Liver (tissue), 9 donors: ENCODE results near the gene CLEC17A. TPM values are rescaled to one million over a fixed set of nuclear protein-coding genes. Genes with fewer than 3 reads are reported as not detected.

ENCODE experiments used
- DNase-seq: peaks from one replicate; pipeline ENCODE4 v3.0.0-alpha.2; 2017; ENCODE audit warnings: low spot score
- H3K27ac ChIP-seq, 2 donors: one replicate each; pipeline ENCODE4 v1.7.0; 2013; ENCODE audit warnings: inconsistent platforms in 2 of 2, low read length in 2 of 2, control low read depth in 1 of 2, low read depth in 1 of 2, mild to moderate bottlenecking in 1 of 2
- H3K27me3 ChIP-seq, 4 donors: one replicate each; pipeline versions ENCODE4 v1.6.1 to v1.7.0; 2013; ENCODE audit warnings: low read length in 3 of 4, inconsistent platforms in 1 of 4, mild to moderate bottlenecking in 1 of 4, moderate library complexity in 1 of 4; ENCODE audit not compliant: control insufficient read depth in 4 of 4, insufficient read depth in 4 of 4
- H3K36me3 ChIP-seq, 4 donors: one replicate each; pipeline versions ENCODE4 v1.6.1 to v1.7.0; 2013; ENCODE audit warnings: low read length in 3 of 4, mild to moderate bottlenecking in 3 of 4, low read depth in 1 of 4, moderate library complexity in 1 of 4; ENCODE audit not compliant: control insufficient read depth in 4 of 4, insufficient read depth in 3 of 4
- H3K4me1 ChIP-seq, 4 donors: one replicate each; pipeline versions ENCODE4 v1.6.1 to v1.7.0; 2013; ENCODE audit warnings: low read length in 3 of 4, mild to moderate bottlenecking in 3 of 4, moderate library complexity in 1 of 4; ENCODE audit not compliant: control insufficient read depth in 4 of 4, insufficient read depth in 4 of 4
- H3K4me3 ChIP-seq, 3 donors: one replicate each; pipeline versions ENCODE4 v1.6.1 to v1.7.0; 2013; ENCODE audit warnings: low read length in 3 of 3, control low read depth in 1 of 3, low read depth in 1 of 3, mild to moderate bottlenecking in 1 of 3
- H3K9ac ChIP-seq, 2 donors: one replicate each; pipeline ENCODE4 v1.7.0; 2013; ENCODE audit warnings: low read length in 2 of 2, mild to moderate bottlenecking in 2 of 2, moderate library complexity in 2 of 2, control low read depth in 1 of 2, low read depth in 1 of 2
- H3K9me3 ChIP-seq, 4 donors: one replicate each; pipeline versions ENCODE4 v1.6.1 to v1.7.0; 2013; ENCODE audit warnings: low read length in 3 of 4; ENCODE audit not compliant: control insufficient read depth in 4 of 4
- FOXA2 ChIP-seq: IDR thresholded peaks from 2 replicates; pipeline ENCODE4 v1.6.1; 2016; ENCODE audit warnings: antibody characterized with exemption
- GABPA ChIP-seq, 2 donors: IDR thresholded peaks in 1 of 2; conservative IDR thresholded peaks in 1 of 2; 2 replicates each; pipeline ENCODE4 v1.6.1; 2016; ENCODE audit warnings: antibody characterized with exemption in 2 of 2, mild to moderate bottlenecking in 1 of 2, moderate library complexity in 1 of 2
- HNF4A ChIP-seq, 2 donors: conservative IDR thresholded peaks; 2 replicates each; pipeline ENCODE4 v1.6.1; 2016; ENCODE audit warnings: antibody characterized with exemption in 2 of 2, mild to moderate bottlenecking in 2 of 2
- JUND ChIP-seq, 2 donors: IDR thresholded peaks; 2 replicates each; pipeline ENCODE4 v1.6.1; 2016; ENCODE audit warnings: antibody characterized with exemption in 2 of 2
- MAX ChIP-seq: IDR thresholded peaks from 2 replicates; pipeline ENCODE4 v1.6.1; 2016; ENCODE audit warnings: antibody characterized with exemption
- NR2F2 ChIP-seq: IDR thresholded peaks from 2 replicates; pipeline ENCODE4 v1.6.1; 2016; ENCODE audit warnings: antibody characterized with exemption
- RAD21 ChIP-seq, 2 donors: IDR thresholded peaks; 2 replicates each; pipeline ENCODE4 v1.6.1; 2016; ENCODE audit warnings: antibody characterized with exemption in 2 of 2, mild to moderate bottlenecking in 2 of 2
- REST ChIP-seq: IDR thresholded peaks from 2 replicates; pipeline ENCODE4 v1.6.1; 2016; ENCODE audit warnings: antibody characterized with exemption, mild to moderate bottlenecking
- RXRA ChIP-seq, 2 donors: IDR thresholded peaks; 2 replicates each; pipeline ENCODE4 v1.6.1; 2017 to 2018; ENCODE audit warnings: antibody characterized with exemption in 2 of 2, mild to moderate bottlenecking in 1 of 2
- TAF1 ChIP-seq: conservative IDR thresholded peaks from 2 replicates; pipeline ENCODE4 v1.6.1; 2016; ENCODE audit warnings: antibody characterized with exemption, mild to moderate bottlenecking
- YY1 ChIP-seq: IDR thresholded peaks from 2 replicates; pipeline ENCODE4 v1.6.1; 2016; ENCODE audit warnings: antibody characterized with exemption, mild to moderate bottlenecking
- WGBS: extraction: QIAGEN DNeasy Blood & Tissue Kit; methylation state at CpG from one replicate; pipeline ENCODE4 v1.1.7; 2013; 5-methylcytosine and 5-hydroxymethylcytosine counted together
- polyA plus RNA-seq, 2 donors: library from polyadenylated mRNA; stranded (reverse) in 1 of 2; unstranded in 1 of 2; fragments of 200-250 nt in 1 of 2; fragments of >200 nt in 1 of 2; fragmentation: Nextera tagmentation in 1 of 2; extraction: Ambion mirVana in 1 of 2; gene quantifications; one replicate each; pipeline versions ENCODE4 v1.2.1 to v1.2.3, GENCODE V29; 2013 to 2015
- total RNA-seq, 2 donors: library from RNA; depleted of rRNA; stranded (reverse); fragments of >200 nt; gene quantifications; one replicate each; pipeline ENCODE4 v1.2.3, GENCODE V29; 2014
- TF ChIP-seq, protein P1 (sequence below): fragments of 150-350 bp; IDR thresholded peaks from 2 replicates; pipeline ENCODE4 v1.5.1; 2017; ENCODE audit warnings: improper control_type of control experiment, low read depth, low read length; ENCODE audit not compliant: missing input control
- TF ChIP-seq, protein P2 (sequence below): IDR thresholded peaks from 2 replicates; pipeline ENCODE4 v1.6.1; 2016; ENCODE audit warnings: antibody characterized with exemption
- donor health status: healthy.
- donor health status: healthy.
- donor health status: healthy.
- donor health status: healthy.
- donor health status: healthy.

CLEC17A gene
- total and polyA plus RNA-seq, 4 donors = 0.22 to 0.28 TPM; not detected in 2

DNA sequence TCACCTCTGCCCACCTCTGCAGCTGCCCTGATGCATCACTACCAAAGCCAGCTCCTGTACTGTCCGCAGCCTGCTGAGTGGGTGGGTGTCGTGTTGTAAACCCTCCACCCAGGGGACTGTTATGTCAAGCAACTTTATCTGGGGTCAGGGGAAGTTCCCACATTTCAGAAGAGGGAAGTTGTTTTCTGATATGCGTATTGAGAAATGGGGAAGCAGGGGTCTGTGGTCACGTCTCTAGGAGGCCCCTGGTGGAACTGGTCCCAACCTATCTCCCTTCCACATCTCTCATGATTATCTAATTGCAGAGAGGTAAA, 31.2 kb downstream of the CLEC17A start (continued):
- TF ChIP-seq, protein P1, sequence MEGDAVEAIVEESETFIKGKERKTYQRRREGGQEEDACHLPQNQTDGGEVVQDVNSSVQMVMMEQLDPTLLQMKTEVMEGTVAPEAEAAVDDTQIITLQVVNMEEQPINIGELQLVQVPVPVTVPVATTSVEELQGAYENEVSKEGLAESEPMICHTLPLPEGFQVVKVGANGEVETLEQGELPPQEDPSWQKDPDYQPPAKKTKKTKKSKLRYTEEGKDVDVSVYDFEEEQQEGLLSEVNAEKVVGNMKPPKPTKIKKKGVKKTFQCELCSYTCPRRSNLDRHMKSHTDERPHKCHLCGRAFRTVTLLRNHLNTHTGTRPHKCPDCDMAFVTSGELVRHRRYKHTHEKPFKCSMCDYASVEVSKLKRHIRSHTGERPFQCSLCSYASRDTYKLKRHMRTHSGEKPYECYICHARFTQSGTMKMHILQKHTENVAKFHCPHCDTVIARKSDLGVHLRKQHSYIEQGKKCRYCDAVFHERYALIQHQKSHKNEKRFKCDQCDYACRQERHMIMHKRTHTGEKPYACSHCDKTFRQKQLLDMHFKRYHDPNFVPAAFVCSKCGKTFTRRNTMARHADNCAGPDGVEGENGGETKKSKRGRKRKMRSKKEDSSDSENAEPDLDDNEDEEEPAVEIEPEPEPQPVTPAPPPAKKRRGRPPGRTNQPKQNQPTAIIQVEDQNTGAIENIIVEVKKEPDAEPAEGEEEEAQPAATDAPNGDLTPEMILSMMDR = no peak
- no peak for TF ChIP-seq YY1
- TF ChIP-seq RAD21 (IDR thresholded peaks at IDR 0.05) = no peak
- TF ChIP-seq FOXA2 = no peak
- TF ChIP-seq TAF1 = no peak

GRCh38 chr19:14615623-14616022, 32.7 kb downstream of the CLEC17A start:
- WGBS = 84% methylated on average over 8 of the region's 8 CpGs
- DNase-seq = no peak
- Histone ChIP-seq H3K36me3 (no peaks in the 10 kb centered on the region), H3K4me1 (no peaks in the 10 kb centered on the region), H3K27ac (no peak overlapping the region), H3K9ac (no peak overlapping the region), H3K9me3 (peaks cover 2 to 14% (median 4%) of the 10 kb centered on the region in 4 donors), H3K27me3 (no peaks in the 10 kb centered on the region), H3K4me3 (no peak overlapping the region)
- TF ChIP-seq, protein P2, sequence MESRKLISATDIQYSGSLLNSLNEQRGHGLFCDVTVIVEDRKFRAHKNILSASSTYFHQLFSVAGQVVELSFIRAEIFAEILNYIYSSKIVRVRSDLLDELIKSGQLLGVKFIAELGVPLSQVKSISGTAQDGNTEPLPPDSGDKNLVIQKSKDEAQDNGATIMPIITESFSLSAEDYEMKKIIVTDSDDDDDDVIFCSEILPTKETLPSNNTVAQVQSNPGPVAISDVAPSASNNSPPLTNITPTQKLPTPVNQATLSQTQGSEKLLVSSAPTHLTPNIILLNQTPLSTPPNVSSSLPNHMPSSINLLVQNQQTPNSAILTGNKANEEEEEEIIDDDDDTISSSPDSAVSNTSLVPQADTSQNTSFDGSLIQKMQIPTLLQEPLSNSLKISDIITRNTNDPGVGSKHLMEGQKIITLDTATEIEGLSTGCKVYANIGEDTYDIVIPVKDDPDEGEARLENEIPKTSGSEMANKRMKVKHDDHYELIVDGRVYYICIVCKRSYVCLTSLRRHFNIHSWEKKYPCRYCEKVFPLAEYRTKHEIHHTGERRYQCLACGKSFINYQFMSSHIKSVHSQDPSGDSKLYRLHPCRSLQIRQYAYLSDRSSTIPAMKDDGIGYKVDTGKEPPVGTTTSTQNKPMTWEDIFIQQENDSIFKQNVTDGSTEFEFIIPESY = no peak
- TF ChIP-seq GABPA (IDR thresholded peaks at IDR 0.05 in 1 of 2, conservative IDR thresholded peaks at IDR 0.05 in 1 of 2) (no peak), REST (no peak), MAX (no peak)
- TF ChIP-seq, protein P1 = no peak

DNA sequence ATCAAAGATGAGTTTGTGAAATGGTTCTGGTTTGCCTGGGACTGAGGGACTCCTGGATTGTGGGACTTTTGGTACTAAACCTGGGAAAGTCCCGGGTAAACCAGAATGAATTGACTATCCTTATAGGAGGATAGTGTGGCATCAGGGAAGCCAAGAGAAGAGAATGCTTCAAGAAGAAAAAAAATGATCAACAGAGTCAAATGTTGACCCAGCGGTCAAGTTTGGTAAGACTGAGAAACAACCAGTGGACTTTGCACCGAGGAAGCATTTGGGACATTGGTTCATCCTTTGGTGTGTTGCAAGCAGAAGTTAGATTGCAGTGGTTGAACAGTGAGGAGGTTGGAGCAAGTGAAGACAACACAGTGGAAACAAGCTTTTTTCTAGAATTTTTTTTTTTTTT, 33.5 kb downstream of the CLEC17A start:
- no peak overlapping the region for H3K4me3 ChIP-seq
- no peaks in the 10 kb centered on the region for H3K27me3 ChIP-seq
- H3K36me3 ChIP-seq = no peaks in the 10 kb centered on the region
- no peaks in the 10 kb centered on the region for H3K4me1 ChIP-seq
- peaks cover 2 to 14% (median 4%) of the 10 kb centered on the region in 4 donors for H3K9me3 ChIP-seq
- H3K9ac ChIP-seq = no peak overlapping the region
- TF ChIP-seq, protein P2 = no peak
- TF ChIP-seq MAX = no peak
- no peak for TF ChIP-seq NR2F2
- peak in 1 of 2 donors; percentile 15 for TF ChIP-seq RXRA (IDR thresholded peaks at IDR 0.05)
- no peak for TF ChIP-seq JUND (IDR thresholded peaks at IDR 0.05)
- peak; percentile 40 to 69 for TF ChIP-seq HNF4A (conservative IDR thresholded peaks at IDR 0.05)
- peak in 1 of 2 donors; percentile 5 for TF ChIP-seq RAD21 (IDR thresholded peaks at IDR 0.05)
- no peak for DNase-seq
- no peak overlapping the region for H3K27ac ChIP-seq
- 53% methylated on average over 3 of the region's 3 CpGs for WGBS
